22Rv1 (cell line): ENCODE measurements around the gene SCAP.

ENCODE experiments used
- ZFX ChIP-seq: fragments of 450-650 bp; IDR thresholded peaks from 2 replicates; pipeline ENCODE4 v1.6.1; 2017; ENCODE audit warnings: antibody characterized with exemption, borderline replicate concordance
- TF ChIP-seq, protein P1 (sequence below): fragments of 450-650 bp; IDR thresholded peaks from 2 replicates; pipeline ENCODE4 v1.5.1; 2017; ENCODE audit warnings: mild to moderate bottlenecking

DNA sequence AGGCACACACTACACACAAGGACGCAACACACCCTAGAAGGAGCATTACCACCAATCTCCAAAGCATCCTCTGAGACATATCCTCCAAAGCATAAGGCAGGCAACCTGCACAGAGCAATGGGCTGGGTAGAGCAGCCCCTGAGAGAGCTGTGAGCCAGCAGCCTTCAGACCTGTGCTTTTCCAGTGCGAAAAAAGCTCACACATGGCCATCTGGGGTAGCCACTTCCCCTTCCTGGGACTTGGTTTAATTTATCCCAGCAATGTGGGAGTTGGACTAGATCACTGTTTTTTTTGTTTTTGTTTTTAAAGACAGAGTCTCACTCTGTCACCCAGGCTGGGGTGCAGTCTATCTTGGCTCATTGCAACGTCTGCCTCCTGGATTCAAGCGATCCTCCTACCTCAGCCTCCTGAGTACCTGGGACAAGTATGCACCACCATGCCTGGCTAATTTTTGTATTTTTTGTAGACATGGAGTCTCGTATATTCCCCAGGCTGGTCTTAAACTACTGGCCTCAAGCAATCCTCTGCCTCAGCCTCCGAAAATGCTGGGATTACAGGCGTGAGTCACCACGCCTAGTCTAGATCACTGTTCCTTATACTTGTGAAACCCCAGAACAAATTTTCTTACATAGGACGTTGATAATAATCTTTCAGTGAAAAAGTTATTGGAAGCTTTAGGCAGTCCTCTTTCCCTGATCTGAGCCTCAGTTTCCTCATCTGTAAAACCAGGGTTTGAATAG lies 76.0 kb downstream of the SCAP start:
- TF ChIP-seq, protein P1, sequence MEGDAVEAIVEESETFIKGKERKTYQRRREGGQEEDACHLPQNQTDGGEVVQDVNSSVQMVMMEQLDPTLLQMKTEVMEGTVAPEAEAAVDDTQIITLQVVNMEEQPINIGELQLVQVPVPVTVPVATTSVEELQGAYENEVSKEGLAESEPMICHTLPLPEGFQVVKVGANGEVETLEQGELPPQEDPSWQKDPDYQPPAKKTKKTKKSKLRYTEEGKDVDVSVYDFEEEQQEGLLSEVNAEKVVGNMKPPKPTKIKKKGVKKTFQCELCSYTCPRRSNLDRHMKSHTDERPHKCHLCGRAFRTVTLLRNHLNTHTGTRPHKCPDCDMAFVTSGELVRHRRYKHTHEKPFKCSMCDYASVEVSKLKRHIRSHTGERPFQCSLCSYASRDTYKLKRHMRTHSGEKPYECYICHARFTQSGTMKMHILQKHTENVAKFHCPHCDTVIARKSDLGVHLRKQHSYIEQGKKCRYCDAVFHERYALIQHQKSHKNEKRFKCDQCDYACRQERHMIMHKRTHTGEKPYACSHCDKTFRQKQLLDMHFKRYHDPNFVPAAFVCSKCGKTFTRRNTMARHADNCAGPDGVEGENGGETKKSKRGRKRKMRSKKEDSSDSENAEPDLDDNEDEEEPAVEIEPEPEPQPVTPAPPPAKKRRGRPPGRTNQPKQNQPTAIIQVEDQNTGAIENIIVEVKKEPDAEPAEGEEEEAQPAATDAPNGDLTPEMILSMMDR, result no peak
- no peak for TF ChIP-seq ZFX
